Skeletal muscle tissue (tissue), 4 donors: Measurements from ENCODE around the gene SLC39A3. TPM values are rescaled to one million over a fixed set of nuclear protein-coding genes. Genes with fewer than 3 reads are reported as not detected.

Source experiments
- H3K27ac ChIP-seq: one replicate; pipeline ENCODE4 v1.7.0; 2013; ENCODE audit warnings: mild to moderate bottlenecking, low read depth, low read length, inconsistent platforms
- H3K27me3 ChIP-seq, 3 donors: one replicate each; pipeline ENCODE4 v1.7.0; 2013; ENCODE audit warnings: low read length in 3 of 3; ENCODE audit not compliant: control insufficient read depth in 3 of 3, insufficient read depth in 3 of 3
- H3K36me3 ChIP-seq, 3 donors: one replicate each; pipeline ENCODE4 v1.7.0; 2013; ENCODE audit warnings: low read length in 3 of 3; ENCODE audit not compliant: control insufficient read depth in 3 of 3, insufficient read depth in 3 of 3
- H3K4me1 ChIP-seq, 3 donors: one replicate each; pipeline ENCODE4 v1.7.0; 2013; ENCODE audit warnings: low read length in 3 of 3, mild to moderate bottlenecking in 3 of 3; ENCODE audit not compliant: control insufficient read depth in 3 of 3, insufficient read depth in 3 of 3
- H3K4me3 ChIP-seq, 3 donors: one replicate each; pipeline ENCODE4 v1.7.0; 2013; ENCODE audit warnings: low read length in 3 of 3
- H3K9ac ChIP-seq, 3 donors: one replicate each; pipeline ENCODE4 v1.7.0; 2013; ENCODE audit warnings: low read length in 3 of 3, mild to moderate bottlenecking in 3 of 3, moderate library complexity in 2 of 3, low read depth in 1 of 3
- H3K9me3 ChIP-seq, 3 donors: one replicate each; pipeline ENCODE4 v1.7.0; 2013; ENCODE audit warnings: low read length in 3 of 3; ENCODE audit not compliant: control insufficient read depth in 3 of 3
- total RNA-seq: library from RNA; depleted of rRNA; stranded (reverse); fragments of >200 nt; gene quantifications from one replicate; pipeline ENCODE4 v1.2.3, GENCODE V29; 2014
- donor health status: Osteomylitis.

Gene SLC39A3
- total RNA-seq, 1 donor from 2014 or later, result 8.4 TPM

DNA sequence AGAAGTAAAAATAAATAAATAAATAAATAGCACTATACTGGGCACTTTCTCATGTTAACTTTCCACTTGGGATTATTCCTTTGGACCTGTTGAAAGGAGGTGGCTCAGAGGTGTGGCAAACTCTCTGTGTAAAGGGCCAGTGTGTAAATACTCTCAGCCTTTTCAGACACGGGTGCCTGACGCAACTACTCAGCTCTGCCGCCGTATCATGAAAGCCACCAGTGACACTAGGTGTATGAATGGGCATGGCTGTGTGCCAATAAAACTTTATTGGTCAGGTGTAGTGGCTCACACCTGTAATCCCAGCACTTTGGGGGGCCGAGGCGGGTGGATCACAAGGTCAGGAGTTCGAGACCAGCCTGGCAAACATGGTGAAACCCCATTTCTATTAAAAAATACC lies 20.1 kb upstream of the SLC39A3 start:
- no peak overlapping the region for H3K4me3 ChIP-seq
- peaks cover 51 to 64% (median 56%) of the 10 kb centered on the region in 3 donors for H3K36me3 ChIP-seq
- no peaks in the 10 kb centered on the region for H3K9me3 ChIP-seq
- no peak overlapping the region for H3K27ac ChIP-seq
- H3K9ac ChIP-seq, result no peak overlapping the region
- H3K27me3 ChIP-seq, result no peaks in the 10 kb centered on the region
- H3K4me1 ChIP-seq, result no peaks in the 10 kb centered on the region

GRCh38 chr19:2759362-2759761 lies 19.5 kb upstream of the SLC39A3 start:
- Histone ChIP-seq H3K4me1 (no peaks in the 10 kb centered on the region), H3K36me3 (peaks cover 53 to 69% (median 58%) of the 10 kb centered on the region in 3 donors), H3K27ac (no peak overlapping the region), H3K9me3 (no peaks in the 10 kb centered on the region), H3K9ac (no peak overlapping the region), H3K27me3 (no peaks in the 10 kb centered on the region), H3K4me3 (no peak overlapping the region)

GRCh38 chr19:2758601-2759313 lies 18.9 kb upstream of the SLC39A3 start:
- Histone ChIP-seq H3K4me1 (no peaks in the 10 kb centered on the region), H3K4me3 (no peak overlapping the region), H3K27ac (no peak overlapping the region), H3K27me3 (no peaks in the 10 kb centered on the region), H3K36me3 (peaks cover 51 to 69% (median 59%) of the 10 kb centered on the region in 3 donors), H3K9me3 (no peaks in the 10 kb centered on the region), H3K9ac (no peak overlapping the region)

DNA sequence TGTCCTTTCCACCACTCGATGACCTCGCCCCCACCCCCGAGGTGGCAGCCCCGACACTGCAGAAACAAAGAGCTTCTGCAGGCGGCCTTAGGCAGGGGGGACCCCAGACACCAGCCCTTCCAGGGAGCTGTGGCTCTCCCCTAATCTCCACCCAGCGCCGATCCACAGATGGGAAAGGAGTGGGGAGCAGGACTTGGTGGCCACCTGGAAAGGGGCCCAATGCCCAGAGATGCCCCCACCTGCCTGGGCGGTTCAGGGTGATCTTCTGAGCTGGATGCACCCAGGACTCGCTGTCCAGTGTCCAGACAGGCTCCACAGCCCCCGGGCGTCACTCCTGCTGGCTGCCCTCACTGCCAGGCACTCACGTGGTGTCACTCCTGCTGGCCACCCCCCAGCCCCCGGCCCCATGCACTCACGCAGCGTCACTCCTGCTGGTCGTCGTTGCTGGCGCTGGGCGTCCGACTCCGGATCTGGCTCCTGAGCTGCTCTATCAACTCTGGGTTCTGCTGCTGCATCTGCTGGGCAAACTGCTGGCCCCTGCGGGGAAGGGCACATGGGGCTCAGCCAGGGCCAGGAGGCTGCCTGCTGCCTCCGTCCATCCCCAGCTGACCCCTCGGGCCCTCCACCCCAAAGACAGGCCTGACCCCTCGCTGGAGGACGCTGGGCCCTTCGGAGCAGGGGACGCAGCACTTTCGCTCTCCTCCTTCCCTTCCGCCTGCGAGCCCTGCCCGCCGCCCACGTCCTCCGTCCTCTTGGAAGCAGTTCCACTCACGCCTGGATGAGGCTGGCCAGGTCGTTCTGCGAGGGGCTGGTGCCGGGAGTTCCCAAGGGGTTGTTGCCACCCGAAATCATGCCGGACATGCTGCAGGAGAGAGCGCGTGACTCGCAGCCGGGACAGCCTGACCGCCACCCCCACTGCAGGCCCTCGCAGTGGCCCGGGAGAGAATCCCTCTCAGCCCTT lies 17.4 kb upstream of the SLC39A3 start:
- H3K36me3 ChIP-seq, result peaks cover 35 to 63% (median 44%) of the 10 kb centered on the region in 3 donors

DNA sequence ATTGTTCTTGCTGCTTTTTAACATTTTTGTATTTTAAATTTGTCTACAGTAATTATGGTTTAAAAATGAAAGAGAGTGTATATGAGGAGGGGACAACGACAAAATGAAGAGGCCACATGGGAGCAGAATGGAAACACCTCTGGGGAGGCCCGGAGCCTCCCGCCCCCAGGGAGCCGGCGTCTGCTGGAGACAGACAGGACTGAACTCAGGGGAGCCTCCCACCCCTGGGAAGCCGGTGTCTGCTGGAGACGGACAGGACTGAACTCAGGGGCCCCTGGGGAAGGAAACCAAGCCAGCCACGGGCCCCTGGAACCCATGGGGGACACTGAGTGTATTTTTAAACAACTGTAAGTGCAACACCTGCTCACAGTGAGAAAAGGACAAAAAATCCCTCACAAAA lies 16.7 kb upstream of the SLC39A3 start:
- H3K4me3 ChIP-seq, result no peak overlapping the region
- H3K27me3 ChIP-seq, result no peaks in the 10 kb centered on the region
- no peaks in the 10 kb centered on the region for H3K4me1 ChIP-seq
- no peaks in the 10 kb centered on the region for H3K9me3 ChIP-seq
- no peak overlapping the region for H3K27ac ChIP-seq
- H3K36me3 ChIP-seq, result peaks cover 35 to 60% (median 40%) of the 10 kb centered on the region in 3 donors
- H3K9ac ChIP-seq, result no peak overlapping the region

More for the DNA sequence above, 17.4 kb upstream of the SLC39A3 start:
- Histone ChIP-seq H3K9ac (no peak overlapping the region), H3K4me1 (no peaks in the 10 kb centered on the region), H3K27me3 (no peaks in the 10 kb centered on the region), H3K9me3 (no peaks in the 10 kb centered on the region), H3K27ac (no peak overlapping the region), H3K4me3 (no peak overlapping the region)

DNA sequence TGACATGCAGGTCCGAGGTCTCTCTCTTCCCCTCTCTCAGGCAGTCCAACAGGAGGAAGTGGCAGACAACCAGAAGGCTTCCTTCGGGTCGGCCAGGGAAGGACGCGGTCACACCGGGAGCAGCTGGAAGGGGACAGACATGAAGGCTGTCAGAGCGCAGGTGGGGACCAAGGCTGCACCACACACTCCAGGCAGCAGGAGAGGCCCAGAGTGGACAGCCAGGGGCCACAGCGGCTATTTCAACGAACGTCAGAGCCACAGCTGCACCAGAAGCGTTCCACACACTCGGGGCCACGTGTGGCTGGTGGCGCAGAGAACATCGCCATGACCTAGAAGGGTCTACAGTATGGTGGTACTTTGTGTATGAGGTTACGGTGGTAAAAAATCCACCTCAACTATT lies 16.0 kb upstream of the SLC39A3 start:
- Histone ChIP-seq H3K9ac (no peak overlapping the region), H3K36me3 (peaks cover 31 to 56% (median 36%) of the 10 kb centered on the region in 3 donors), H3K4me3 (no peak overlapping the region), H3K4me1 (no peaks in the 10 kb centered on the region), H3K9me3 (no peaks in the 10 kb centered on the region), H3K27me3 (no peaks in the 10 kb centered on the region), H3K27ac (no peak overlapping the region)

DNA sequence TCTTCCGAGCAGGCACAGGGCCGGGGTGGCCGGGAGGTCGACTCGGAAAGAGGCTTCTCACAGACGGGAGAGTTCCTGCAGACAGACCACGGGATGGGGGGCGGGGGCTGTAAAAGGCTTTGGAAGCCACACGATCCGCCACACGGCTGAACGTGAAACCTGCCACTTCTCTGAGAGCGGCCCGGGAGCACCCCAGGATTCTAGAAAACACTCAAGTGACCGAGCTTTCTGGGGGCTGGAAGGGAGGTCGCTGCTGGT lies 15.6 kb upstream of the SLC39A3 start:
- Histone ChIP-seq H3K4me3 (no peak overlapping the region), H3K27ac (no peak overlapping the region), H3K27me3 (no peaks in the 10 kb centered on the region), H3K36me3 (peaks cover 27 to 51% (median 32%) of the 10 kb centered on the region in 3 donors), H3K4me1 (no peaks in the 10 kb centered on the region), H3K9me3 (no peaks in the 10 kb centered on the region), H3K9ac (no peak overlapping the region)

- Histone ChIP-seq H3K27ac (no peak overlapping the region), H3K4me1 (no peaks in the 10 kb centered on the region), H3K27me3 (no peaks in the 10 kb centered on the region), H3K4me3 (no peak overlapping the region), H3K9ac (no peak overlapping the region), H3K9me3 (no peaks in the 10 kb centered on the region), H3K36me3 (peaks cover 25 to 51% (median 32%) of the 10 kb centered on the region in 3 donors)
These were observed 15.0 kb upstream of the SLC39A3 start for GRCh38 chr19:2754659-2755447.

GRCh38 chr19:2751438-2751830 lies 11.6 kb upstream of the SLC39A3 start:
- Histone ChIP-seq H3K4me3 (no peak overlapping the region), H3K36me3 (peaks cover 15 to 27% (median 16%) of the 10 kb centered on the region in 3 donors)

More at GRCh38 chr19:2751438-2751830, 11.6 kb upstream of the SLC39A3 start:
- no peak overlapping the region for H3K9ac ChIP-seq
- H3K27ac ChIP-seq, result no peak overlapping the region
- H3K27me3 ChIP-seq, result no peaks in the 10 kb centered on the region
- no peaks in the 10 kb centered on the region for H3K9me3 ChIP-seq
- peaks cover 0 to 3% (median 0%) of the 10 kb centered on the region in 3 donors for H3K4me1 ChIP-seq
